GM20431 (cell line): Measurements from ENCODE around the gene M1AP.
"Not testable (repeated sequence)": the region's sequence is repeated elsewhere in the genome, so short reads cannot be mapped to it uniquely, and the experiment has no call there.

Experiments used
- in situ Hi-C: fragments of 300-500 bp; cut with MseI, MboI; formaldehyde crosslinking; loops from one replicate; pipeline ENCODE4 v1.15.0; 2020; ENCODE audit warnings: low sequenced_read_pairs; ENCODE audit not compliant: unreplicated experiment

Gene M1AP

GRCh38 chr2:74653985-74654882, 6.1 kb upstream of the M1AP start, which contains the start of gene SEMA4F:
TSS of gene SEMA4F (plus strand) at chr2:74654247. CDS start at chr2:74654377, 130 bp downstream.
- in situ Hi-C loops: no loop called here

DNA sequence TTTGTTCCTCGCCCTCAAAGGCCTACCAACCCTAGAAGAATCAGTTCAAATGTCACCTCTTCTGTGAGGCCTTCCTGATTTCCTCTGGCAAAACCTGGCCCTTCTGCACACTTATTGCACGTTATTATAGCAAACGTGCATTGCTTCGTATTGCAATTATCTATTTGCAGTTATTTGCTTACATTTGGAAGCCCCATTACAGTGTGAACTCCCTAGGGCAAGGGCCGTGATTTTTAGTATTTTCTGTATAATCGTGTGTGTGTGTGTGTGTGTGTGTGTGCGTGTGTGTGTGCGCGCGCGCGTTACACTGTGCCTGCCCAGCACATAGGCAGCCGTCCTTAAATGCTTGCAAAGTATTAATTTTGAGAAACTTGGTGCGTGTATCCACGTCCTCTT, 5.5 kb upstream of the M1AP start:
- in situ Hi-C loops: no loop called here

DNA sequence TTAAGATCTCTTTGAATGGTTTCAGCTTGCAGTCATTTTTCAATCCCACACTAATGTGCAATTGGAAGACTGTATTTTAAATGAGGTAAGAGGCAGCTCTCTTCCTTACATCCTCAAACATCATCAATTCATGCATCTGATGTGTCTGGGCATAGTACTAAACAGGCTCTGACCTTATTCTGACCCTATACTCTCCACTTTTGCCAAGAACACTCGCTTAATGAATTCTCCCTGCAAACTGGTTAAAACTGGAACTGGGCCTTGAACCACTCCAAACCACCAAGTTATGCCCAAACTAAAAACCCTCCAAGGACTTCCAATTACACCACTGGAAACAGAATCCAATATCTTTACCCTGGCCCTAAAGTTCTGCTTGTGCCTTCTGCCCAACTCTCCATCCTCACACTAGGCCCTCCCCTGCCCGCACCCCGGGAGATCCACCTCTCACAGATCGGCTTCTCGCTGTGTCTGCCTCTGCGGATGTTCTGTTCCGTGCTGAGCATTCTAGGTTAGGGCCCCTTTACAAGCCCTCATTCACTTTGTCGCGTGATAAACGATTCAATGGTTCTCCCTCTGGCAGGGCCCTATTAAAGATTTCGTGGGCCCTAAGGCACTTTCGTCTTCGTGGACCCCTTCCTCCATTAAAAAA, 1.2 kb downstream of the M1AP start:
- in situ Hi-C loops: no loop called here

GRCh38 chr2:74646201-74646600, 1.9 kb downstream of the M1AP start:
- in situ Hi-C loops: no loop called here

- in situ Hi-C loops: no loop called here
Measured at GRCh38 chr2:74645344-74645743, 2.8 kb downstream of the M1AP start.

DNA sequence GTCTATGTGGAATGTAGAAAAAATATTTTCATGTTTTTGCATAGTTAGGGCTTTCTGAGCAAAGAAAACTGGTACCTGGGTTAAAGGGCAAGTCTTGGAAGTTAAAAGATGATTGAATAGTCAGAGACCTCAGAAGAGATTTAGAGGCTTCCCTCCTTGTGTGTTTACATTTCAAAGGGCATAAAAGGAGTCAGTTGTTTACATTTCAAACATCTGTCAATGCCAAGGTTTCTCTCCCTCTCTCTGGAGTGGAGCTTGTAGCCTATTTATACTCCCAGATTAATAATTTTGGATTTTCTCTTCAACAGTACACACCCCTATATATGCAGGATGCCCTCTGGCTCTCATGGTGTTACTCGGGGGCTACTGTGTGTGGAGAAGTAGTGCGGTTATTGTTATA, 8.6 kb downstream of the M1AP start:
- in situ Hi-C loops: no loop called here

GRCh38 chr2:74632939-74633312, 15.2 kb downstream of the M1AP start:
- in situ Hi-C loops: no loop called here

DNA sequence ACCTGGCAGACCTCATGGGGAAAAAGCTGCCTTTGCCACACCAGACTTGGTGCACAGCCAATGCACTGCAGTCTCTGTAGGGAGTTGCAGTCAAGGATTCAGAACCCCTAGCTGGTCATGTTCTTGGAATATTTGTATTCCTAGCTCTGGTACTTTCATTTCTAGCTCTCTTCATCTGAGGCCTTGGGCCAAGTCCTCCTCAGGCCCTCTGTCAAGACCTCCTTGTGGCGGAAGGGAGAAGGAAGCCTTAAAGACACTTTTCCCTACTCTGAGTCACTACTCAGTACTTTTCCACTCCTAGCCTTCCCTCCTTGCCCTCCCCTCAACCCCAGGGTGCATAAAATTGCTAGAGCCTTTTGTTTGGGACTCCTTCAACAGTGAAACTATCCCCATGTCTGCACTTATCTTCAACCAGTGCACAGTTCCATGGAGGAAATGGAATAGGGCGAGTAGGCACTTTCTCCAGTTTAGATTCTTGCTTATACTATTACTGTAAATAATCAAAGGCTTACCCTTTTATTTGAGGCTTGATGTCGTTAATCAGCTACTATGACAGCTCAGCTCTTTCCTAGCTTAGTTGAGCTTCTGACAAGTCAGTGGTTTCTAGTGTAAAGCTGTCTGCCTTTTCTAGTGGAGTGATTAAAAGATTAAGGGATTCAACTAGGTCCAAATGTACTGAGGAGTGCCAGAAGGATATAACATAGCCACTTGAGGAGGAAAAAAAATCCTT, 15.8 kb downstream of the M1AP start:
- in situ Hi-C loops: no loop called here

DNA sequence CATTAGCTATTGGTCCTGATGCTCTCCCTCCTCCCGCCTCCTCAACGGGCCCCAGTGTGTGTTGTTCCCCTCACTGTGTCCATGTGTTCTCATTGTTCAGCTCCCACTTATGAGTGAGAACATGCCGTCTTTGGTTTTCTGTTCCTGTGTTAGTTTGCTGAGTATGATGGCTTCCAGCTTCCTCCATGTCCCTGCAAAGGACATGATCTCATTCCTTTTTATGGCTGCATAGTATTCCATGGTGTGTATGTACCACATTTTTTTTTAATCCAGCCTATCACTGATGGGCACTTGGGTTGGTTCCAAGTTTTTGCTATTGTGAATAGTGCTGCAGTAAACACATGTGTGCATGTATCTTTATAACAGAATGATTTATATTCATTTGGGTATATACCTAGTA, 17.7 kb downstream of the M1AP start:
- in situ Hi-C loops: not testable (repeated sequence)

GRCh38 chr2:74628538-74629105, 19.5 kb downstream of the M1AP start:
- in situ Hi-C loops: no loop called here

GRCh38 chr2:74625658-74626425, 22.3 kb downstream of the M1AP start:
- in situ Hi-C loops: no loop called here

- in situ Hi-C loops: no loop called here
Measured at GRCh38 chr2:74620671-74621070, 27.5 kb downstream of the M1AP start.

GRCh38 chr2:74619651-74620297, 28.4 kb downstream of the M1AP start:
- in situ Hi-C loops: no loop called here

- in situ Hi-C loops: no loop called here
Measured at GRCh38 chr2:74618410-74619083, 29.6 kb downstream of the M1AP start.

GRCh38 chr2:74617122-74617521, 31.0 kb downstream of the M1AP start:
- in situ Hi-C loops: no loop called here

- in situ Hi-C loops: no loop called here
Measured at GRCh38 chr2:74606927-74607326, 41.2 kb downstream of the M1AP start.

DNA sequence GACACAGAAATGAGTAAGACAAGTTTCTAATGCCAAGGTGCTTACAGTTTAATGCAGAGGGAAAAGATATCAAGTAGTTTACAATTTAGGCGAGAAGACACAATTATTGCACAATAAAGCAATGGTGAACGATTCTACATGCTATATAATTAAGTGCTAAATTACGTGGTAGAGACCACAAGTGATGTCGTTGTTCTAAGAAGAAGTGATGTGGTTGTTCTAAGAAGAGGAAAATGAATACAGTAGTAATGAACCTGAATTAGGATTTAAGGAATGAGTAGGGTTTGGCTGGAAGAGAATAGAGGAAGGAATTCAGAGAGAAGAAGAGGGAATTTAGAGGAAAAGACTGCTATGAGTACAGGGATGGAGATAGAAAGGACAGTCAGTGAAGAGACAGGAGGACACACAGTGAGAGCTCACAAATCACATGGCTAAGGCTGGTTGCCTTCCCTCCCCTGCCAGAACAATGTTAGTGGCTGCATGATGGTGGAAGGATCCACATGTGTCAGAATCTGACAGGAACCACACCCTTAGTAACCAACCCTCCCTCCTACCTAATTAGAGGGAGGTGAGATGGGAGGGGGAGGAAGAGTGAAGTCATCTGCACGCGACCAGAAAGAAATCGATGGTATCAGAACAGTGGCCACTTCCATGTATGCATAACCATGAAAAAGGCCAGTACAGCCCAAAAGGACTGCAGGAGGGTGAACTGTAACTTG, 44.7 kb downstream of the M1AP start:
- in situ Hi-C loops: no loop called here

DNA sequence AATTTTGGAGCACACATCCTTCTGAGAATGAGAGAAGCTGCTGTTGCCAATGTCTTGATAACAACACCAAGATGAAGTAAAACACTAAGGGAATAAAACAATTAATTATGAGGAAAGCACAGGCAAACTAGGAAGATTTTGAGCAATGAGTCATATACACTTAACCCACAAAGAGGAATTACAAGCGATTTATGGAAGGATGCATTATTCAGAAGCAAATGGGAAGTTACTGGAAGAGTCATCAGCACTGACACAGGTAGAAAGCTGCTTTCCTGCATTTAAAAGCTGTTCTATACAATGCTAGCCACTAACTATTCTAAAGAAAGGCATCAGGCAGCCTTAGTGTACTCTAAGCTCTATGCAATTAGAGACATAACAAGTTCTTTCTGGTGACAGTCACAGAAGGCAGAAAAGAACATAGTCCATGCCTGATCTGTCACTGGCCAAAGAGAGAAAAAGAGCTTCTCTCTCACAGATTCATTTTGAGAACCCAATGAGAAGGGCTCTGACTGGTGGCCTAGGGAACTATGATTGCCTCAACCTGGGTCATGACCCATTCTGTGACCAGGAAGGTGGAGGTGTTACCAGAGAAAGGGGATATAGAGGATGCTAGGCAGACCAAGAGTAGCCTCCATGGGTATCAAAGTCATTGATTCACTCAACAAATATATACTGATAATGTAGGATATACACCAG, 45.4 kb downstream of the M1AP start:
- in situ Hi-C loops: no loop called here
